Endodermal cell (in vitro differentiated cells): ENCODE measurements around the gene GLG1. TPM values are rescaled to one million over a fixed set of nuclear protein-coding genes. Genes with fewer than 3 reads are reported as not detected.

Experiments
- DNase-seq: peaks from one replicate; pipeline ENCODE4 v3.0.0-alpha.2; 2017
- H3K27ac ChIP-seq: 2 replicates; pipeline ENCODE4 v1.5.1; 2013; ENCODE audit warnings: mild to moderate bottlenecking, low read depth, low read length, moderate library complexity
- H3K27me3 ChIP-seq: 2 replicates; pipeline ENCODE4 v1.6.1; 2013; ENCODE audit warnings: mild to moderate bottlenecking, low read length, moderate library complexity; ENCODE audit not compliant: insufficient read depth, control insufficient read depth, poor library complexity, severe bottlenecking
- H3K36me3 ChIP-seq: 2 replicates; pipeline ENCODE4 v1.7.0; 2013; ENCODE audit warnings: mild to moderate bottlenecking, low read length, moderate library complexity; ENCODE audit not compliant: control insufficient read depth, insufficient read depth
- H3K4me1 ChIP-seq: one replicate; pipeline ENCODE4 v1.7.0; 2013; ENCODE audit warnings: low read length; ENCODE audit not compliant: control insufficient read depth, insufficient read depth
- H3K4me3 ChIP-seq: 2 replicates; pipeline ENCODE4 v1.5.1; 2013; ENCODE audit warnings: mild to moderate bottlenecking, low read length, moderate library complexity
- H3K9ac ChIP-seq: 2 replicates; pipeline ENCODE4 v1.6.1; 2013; ENCODE audit warnings: mild to moderate bottlenecking, low read length, moderate library complexity; ENCODE audit not compliant: poor library complexity, severe bottlenecking; ENCODE audit errors: extremely low read depth
- H3K9me3 ChIP-seq: 2 replicates; pipeline ENCODE4 v1.6.1; 2013; ENCODE audit warnings: mild to moderate bottlenecking, low read length, moderate library complexity; ENCODE audit not compliant: control insufficient read depth
- H3K27ac Mint-ChIP-seq: 2 replicates; pipeline ENCODE4 v1.8.0; 2020; ENCODE audit warnings: mixed read lengths
- H3K27me3 Mint-ChIP-seq: 2 replicates; pipeline ENCODE4 v1.8.0; 2021; ENCODE audit warnings: mild to moderate bottlenecking, mixed read lengths; ENCODE audit not compliant: insufficient read depth
- H3K36me3 Mint-ChIP-seq: 2 replicates; pipeline ENCODE4 v1.8.0; 2020; ENCODE audit warnings: low read depth, mixed read lengths
- H3K4me1 Mint-ChIP-seq: 2 replicates; pipeline ENCODE4 v1.8.0; 2020; ENCODE audit warnings: mixed read lengths
- H3K4me3 Mint-ChIP-seq: 2 replicates; pipeline ENCODE4 v1.8.0; 2020; ENCODE audit warnings: mild to moderate bottlenecking, moderate library complexity, mixed read lengths
- H3K9me3 Mint-ChIP-seq: 2 replicates; pipeline ENCODE4 v1.8.0; 2020; ENCODE audit warnings: mild to moderate bottlenecking, mixed read lengths
- CTCF ChIP-seq: fragments of 200-600 bp; sonication (generic); conservative IDR thresholded peaks from 2 replicates; pipeline ENCODE4 v1.5.0; 2021; ENCODE audit warnings: antibody characterized with exemption, mild to moderate bottlenecking
- WGBS, 2 experiments: methylation state at CpG; one replicate each; pipeline versions ENCODE4 v1.1.5 to v1.1.7; 2013; ENCODE audit warnings: missing lambda C conversion rate in 2 of 2, mixed read lengths in 1 of 2; ENCODE audit not compliant: insufficient coverage in 1 of 2, insufficient read length in 1 of 2; 5-methylcytosine and 5-hydroxymethylcytosine counted together
- total RNA-seq, 2 donors: library from RNA; stranded (reverse); fragmentation: NEBNext Ultra II Directional in 1 of 2; extraction: Animal tissue kit (Norgen Biotek cat#: 25700) in 1 of 2; gene quantifications; 2 replicates in 1 of 2; 3 replicates in 1 of 2; pipeline ENCODE4 v1.2.1, GENCODE V29; 2021

The GLG1 gene
- total RNA-seq, 2 donors from 2014 or later, result 120 to 136 TPM

- no peaks in the 10 kb centered on the region for H3K27me3 Mint-ChIP-seq
- no peak for DNase-seq
- Histone ChIP-seq H3K9me3 (no peaks in the 10 kb centered on the region), H3K27me3 (no peaks in the 10 kb centered on the region), H3K4me3 (no peak overlapping the region), H3K36me3 (peaks cover 77% of the 10 kb centered on the region), H3K9ac (no peak overlapping the region), H3K4me1 (no peaks in the 10 kb centered on the region), H3K27ac (no peak overlapping the region)
- H3K4me3 Mint-ChIP-seq, result no peak overlapping the region
- TF ChIP-seq CTCF, result no peak
- WGBS, 2 experiments, result 93% methylated on average over 1 of the region's 1 CpG; no CpG with 5 or more reads in 1 of the 2 experiments
- H3K9me3 Mint-ChIP-seq, result no peaks in the 10 kb centered on the region
- H3K27ac Mint-ChIP-seq, result no peak overlapping the region
- peaks cover 12% of the 10 kb centered on the region for H3K4me1 Mint-ChIP-seq
- peaks cover 70% of the 10 kb centered on the region for H3K36me3 Mint-ChIP-seq
These were observed 45.3 kb upstream of the GLG1 start for GRCh38 chr16:74652249-74652648.

- Mint-ChIP-seq H3K4me3 (no peak overlapping the region), H3K9me3 (no peaks in the 10 kb centered on the region), H3K36me3 (peaks cover 70% of the 10 kb centered on the region), H3K27ac (no peak overlapping the region), H3K27me3 (no peaks in the 10 kb centered on the region), H3K4me1 (peaks cover 10% of the 10 kb centered on the region)
- DNase-seq, result no peak
- TF ChIP-seq CTCF, result no peak
- 89 to 100% methylated on average over 1 to 2 of the region's 2 CpGs for WGBS, 2 experiments
- Histone ChIP-seq H3K4me1 (no peaks in the 10 kb centered on the region), H3K27me3 (no peaks in the 10 kb centered on the region), H3K4me3 (no peak overlapping the region), H3K36me3 (peaks cover 77% of the 10 kb centered on the region), H3K9me3 (no peaks in the 10 kb centered on the region), H3K27ac (peak overlapping the region; percentile 29), H3K9ac (no peak overlapping the region)
These were observed 44.9 kb upstream of the GLG1 start for GRCh38 chr16:74651841-74652240.

GRCh38 chr16:74650966-74651567 lies 44.2 kb upstream of the GLG1 start:
- Histone ChIP-seq H3K9ac (no peak overlapping the region), H3K4me1 (no peaks in the 10 kb centered on the region), H3K27me3 (no peaks in the 10 kb centered on the region), H3K4me3 (no peak overlapping the region), H3K36me3 (peaks cover 79% of the 10 kb centered on the region), H3K27ac (no peak overlapping the region), H3K9me3 (no peaks in the 10 kb centered on the region)
- DNase-seq, result no peak
- Mint-ChIP-seq H3K27ac (no peak overlapping the region), H3K4me1 (peaks cover 9% of the 10 kb centered on the region), H3K4me3 (no peak overlapping the region), H3K9me3 (no peaks in the 10 kb centered on the region), H3K27me3 (no peaks in the 10 kb centered on the region), H3K36me3 (peaks cover 72% of the 10 kb centered on the region)
- WGBS, 2 experiments, result 87 to 90% methylated on average over 3 to 5 of the region's 6 CpGs
- TF ChIP-seq CTCF, result peak; percentile 79
